ENCODE measurements around the gene KCNH5. TPM values are rescaled to one million over a fixed set of nuclear protein-coding genes. Genes with fewer than 3 reads are reported as not detected.

KCNH5 gene
- total RNA-seq, 4 donors from 2014 or later, result under 0.01 to 0.23 (median 0.12) TPM

- TF ChIP-seq POLR2AphosphoS5 (IDR thresholded peaks at IDR 0.05) (no peak), EP300 (IDR thresholded peaks at IDR 0.05) (no peak), POLR2A (IDR thresholded peaks at IDR 0.05; ENCODE audit: low read depth) (no peak)
- TF ChIP-seq, protein P1, sequence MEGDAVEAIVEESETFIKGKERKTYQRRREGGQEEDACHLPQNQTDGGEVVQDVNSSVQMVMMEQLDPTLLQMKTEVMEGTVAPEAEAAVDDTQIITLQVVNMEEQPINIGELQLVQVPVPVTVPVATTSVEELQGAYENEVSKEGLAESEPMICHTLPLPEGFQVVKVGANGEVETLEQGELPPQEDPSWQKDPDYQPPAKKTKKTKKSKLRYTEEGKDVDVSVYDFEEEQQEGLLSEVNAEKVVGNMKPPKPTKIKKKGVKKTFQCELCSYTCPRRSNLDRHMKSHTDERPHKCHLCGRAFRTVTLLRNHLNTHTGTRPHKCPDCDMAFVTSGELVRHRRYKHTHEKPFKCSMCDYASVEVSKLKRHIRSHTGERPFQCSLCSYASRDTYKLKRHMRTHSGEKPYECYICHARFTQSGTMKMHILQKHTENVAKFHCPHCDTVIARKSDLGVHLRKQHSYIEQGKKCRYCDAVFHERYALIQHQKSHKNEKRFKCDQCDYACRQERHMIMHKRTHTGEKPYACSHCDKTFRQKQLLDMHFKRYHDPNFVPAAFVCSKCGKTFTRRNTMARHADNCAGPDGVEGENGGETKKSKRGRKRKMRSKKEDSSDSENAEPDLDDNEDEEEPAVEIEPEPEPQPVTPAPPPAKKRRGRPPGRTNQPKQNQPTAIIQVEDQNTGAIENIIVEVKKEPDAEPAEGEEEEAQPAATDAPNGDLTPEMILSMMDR (IDR thresholded peaks at IDR 0.05), result no peak
- Histone ChIP-seq H3K4me1 (peaks cover 0 to 8% (median 4%) of the 10 kb centered on the region in 4 donors), H3K4me3 (no peak overlapping the region), H3K27ac (replicated peaks in 1 of 4) (no peak overlapping the region), H3K36me3 (no peaks in the 10 kb centered on the region), H3K27me3 (no peaks in the 10 kb centered on the region), H3K9me3 (no peaks in the 10 kb centered on the region)
- no peak for DNase-seq (ENCODE audit: extremely low spot score)
- 88% methylated on average over 2 of the region's 2 CpGs for WGBS
- intact Hi-C loops (cut with DNase I), result no loop called here
Observed at GRCh38 chr14:62658631-62659030, 386.6 kb downstream of the KCNH5 start.

DNA sequence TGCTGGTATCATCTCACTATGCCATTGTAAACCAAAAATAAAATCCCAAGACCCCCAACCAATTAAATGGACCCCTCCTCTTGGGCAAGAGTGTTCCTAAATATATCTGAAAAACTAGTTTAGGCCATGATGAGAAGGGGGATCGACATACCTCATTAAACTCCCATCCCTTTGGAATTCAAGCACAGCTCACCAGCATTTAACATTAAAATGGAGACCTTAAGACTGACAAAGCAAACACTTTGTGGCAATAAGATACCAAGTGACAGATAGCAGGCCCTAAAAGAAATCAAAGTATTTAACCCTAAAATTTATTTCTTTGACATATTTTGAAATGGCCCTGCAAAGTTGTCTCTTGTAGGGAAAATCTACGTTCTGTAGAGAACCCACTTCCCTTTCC lies 387.9 kb downstream of the KCNH5 start:
- no peak overlapping the region for H3K27ac ChIP-seq (replicated peaks in 1 of 4)
- H3K9me3 ChIP-seq, result no peaks in the 10 kb centered on the region
- 61% methylated on average over 2 of the region's 2 CpGs for WGBS
- TF ChIP-seq, protein P1 (IDR thresholded peaks at IDR 0.05), result no peak
- no peak for TF ChIP-seq POLR2AphosphoS5 (IDR thresholded peaks at IDR 0.05)
- no peak for TF ChIP-seq EP300 (IDR thresholded peaks at IDR 0.05)
- TF ChIP-seq POLR2A (IDR thresholded peaks at IDR 0.05; ENCODE audit: low read depth), result no peak
- H3K27me3 ChIP-seq, result no peaks in the 10 kb centered on the region
- DNase-seq (ENCODE audit: extremely low spot score), result no peak
- H3K36me3 ChIP-seq, result no peaks in the 10 kb centered on the region
- peaks cover 0 to 8% (median 4%) of the 10 kb centered on the region in 4 donors for H3K4me1 ChIP-seq
- H3K4me3 ChIP-seq, result no peak overlapping the region
- intact Hi-C loops (cut with DNase I), result no loop called here

- WGBS, result 62% methylated on average over 4 of the region's 4 CpGs
- no peaks in the 10 kb centered on the region for H3K27me3 ChIP-seq
- H3K4me1 ChIP-seq, result peaks cover 0 to 8% (median 4%) of the 10 kb centered on the region in 4 donors
- H3K36me3 ChIP-seq, result no peaks in the 10 kb centered on the region
- H3K4me3 ChIP-seq, result no peak overlapping the region
- TF ChIP-seq, protein P1 (IDR thresholded peaks at IDR 0.05), result no peak
- TF ChIP-seq EP300 (IDR thresholded peaks at IDR 0.05) (no peak), POLR2A (IDR thresholded peaks at IDR 0.05; ENCODE audit: low read depth) (no peak), POLR2AphosphoS5 (IDR thresholded peaks at IDR 0.05) (no peak)
- H3K27ac ChIP-seq (replicated peaks in 1 of 4), result no peak overlapping the region
- intact Hi-C loops (cut with DNase I), result no loop called here
- DNase-seq (ENCODE audit: extremely low spot score), result no peak
- H3K9me3 ChIP-seq, result no peaks in the 10 kb centered on the region
Observed at GRCh38 chr14:62655166-62655565, 390.1 kb downstream of the KCNH5 start.

- H3K4me1 ChIP-seq, result peaks cover 0 to 8% (median 4%) of the 10 kb centered on the region in 4 donors
- no peak for TF ChIP-seq POLR2AphosphoS5 (IDR thresholded peaks at IDR 0.05)
- TF ChIP-seq EP300 (IDR thresholded peaks at IDR 0.05), result no peak
- H3K4me3 ChIP-seq, result no peak overlapping the region
- H3K27ac ChIP-seq (replicated peaks in 1 of 4), result no peak overlapping the region
- H3K9me3 ChIP-seq, result no peaks in the 10 kb centered on the region
- no peak for DNase-seq (ENCODE audit: extremely low spot score)
- intact Hi-C loops (cut with DNase I), result no loop called here
- H3K36me3 ChIP-seq, result no peaks in the 10 kb centered on the region
- 37% methylated on average over 5 of the region's 5 CpGs for WGBS
- H3K27me3 ChIP-seq, result no peaks in the 10 kb centered on the region
Observed at GRCh38 chr14:62654641-62655040, 390.6 kb downstream of the KCNH5 start.

Other genes starting within 250 kb of the KCNH5 start
- 10 to 100 TPM; 10.4 to 13.1 (median 11.6) TPM for gene RHOJ, start 159.0 kb upstream of the KCNH5 start, total RNA-seq